Prostate gland (tissue), 2 donors: ENCODE results near the gene BRSK2. TPM values are rescaled to one million over a fixed set of nuclear protein-coding genes. Genes with fewer than 3 reads are reported as not detected.
"Not testable (repeated sequence)": the region's sequence is repeated elsewhere in the genome, so short reads cannot be mapped to it uniquely, and the experiment has no call there.

Experiments used
- DNase-seq: peaks from one replicate; pipeline ENCODE4 v3.0.0-alpha.2; 2019; ENCODE audit warnings: low spot score
- H3K27ac ChIP-seq, 2 donors: fragments of 200-600 bp; sonication (generic); 2 replicates each; pipeline ENCODE4 v1.5.1; 2017 to 2019
- H3K27me3 ChIP-seq: fragments of 200-600 bp; sonication (generic); replicated peaks from 2 replicates; pipeline ENCODE4 v1.5.1; 2019; ENCODE audit not compliant: insufficient read depth
- H3K36me3 ChIP-seq, 2 donors: fragments of 200-600 bp; sonication (generic); 1 replicate in 1 of 2; 2 replicates in 1 of 2; pipeline versions ENCODE4 v1.5.1 to v1.8.1; 2017 to 2019
- H3K4me1 ChIP-seq: fragments of 200-600 bp; sonication (generic); replicated peaks from 2 replicates; pipeline ENCODE4 v1.5.1; 2019
- H3K4me3 ChIP-seq, 2 donors: fragments of 200-600 bp; sonication (generic); 2 replicates each; pipeline ENCODE4 v1.5.1; 2017 to 2019
- H3K9me3 ChIP-seq: fragments of 200-600 bp; sonication (generic); 2 replicates; pipeline ENCODE4 v1.5.1; 2017
- CTCF ChIP-seq, 4 experiments: fragments of 200-600 bp in 2 of 4; fragments of 450-650 bp in 2 of 4; sonication (generic) in 2 of 4; IDR thresholded peaks; 1 replicate in 3 of 4; 2 replicates in 1 of 4; pipeline ENCODE4 v1.5.1; 2016 to 2019; ENCODE audit warnings: antibody characterized with exemption in 4 of 4, mild to moderate bottlenecking in 2 of 4, moderate library complexity in 2 of 4
- POLR2A ChIP-seq: fragments of 450-650 bp; IDR thresholded peaks from one replicate; pipeline ENCODE4 v1.6.1; 2016; ENCODE audit warnings: antibody characterized with exemption, mild to moderate bottlenecking
- POLR2AphosphoS5 ChIP-seq: sonication (generic); formaldehyde crosslinking; IDR thresholded peaks from one replicate; pipeline ENCODE4 v1.6.1; 2017; ENCODE audit warnings: antibody characterized with exemption
- WGBS: methylation state at CpG from one replicate; pipeline ENCODE4 v1.1.5; 2018; 5-methylcytosine and 5-hydroxymethylcytosine counted together
- intact Hi-C: fragments of 100-400 bp; cut with DNase I; formaldehyde crosslinking; loops from one replicate; pipeline ENCODE4 v1.14.2; 2022
- total RNA-seq, 2 donors: library from RNA; depleted of rRNA; stranded (reverse); fragments of >200 nt; gene quantifications; one replicate each; pipeline ENCODE4 v1.1.0, GENCODE V29; 2016

BRSK2 gene
- total RNA-seq, 2 donors from 2014 or later: 0.96 to 29.7 TPM

GRCh38 chr11:1507381-1508140 lies 117.8 kb downstream of the BRSK2 start:
- 71% methylated on average over 21 of the region's 21 CpGs for WGBS
- TF ChIP-seq CTCF (IDR thresholded peaks at IDR 0.05): no peak
- no peak for TF ChIP-seq POLR2AphosphoS5
- no peak for TF ChIP-seq POLR2A
- no peak overlapping the region for H3K4me3 ChIP-seq
- peaks cover 22% of the 10 kb centered on the region for H3K4me1 ChIP-seq
- H3K36me3 ChIP-seq: no peaks in the 10 kb centered on the region
- H3K9me3 ChIP-seq: no peaks in the 10 kb centered on the region
- no peaks in the 10 kb centered on the region for H3K27me3 ChIP-seq
- DNase-seq: no peak
- intact Hi-C loops: no loop called here
- no peak overlapping the region for H3K27ac ChIP-seq

GRCh38 chr11:1508491-1508891 lies 118.8 kb downstream of the BRSK2 start:
- Histone ChIP-seq H3K9me3 (no peaks in the 10 kb centered on the region), H3K4me1 (peaks cover 18% of the 10 kb centered on the region), H3K27me3 (no peaks in the 10 kb centered on the region), H3K27ac (no peak overlapping the region), H3K4me3 (no peak overlapping the region), H3K36me3 (no peaks in the 10 kb centered on the region)
- no peak for DNase-seq
- intact Hi-C loops: no loop called here
- no peak for TF ChIP-seq POLR2AphosphoS5
- no peak for TF ChIP-seq POLR2A
- TF ChIP-seq CTCF (IDR thresholded peaks at IDR 0.05): no peak
- 83% methylated on average over 14 of the region's 15 CpGs for WGBS

- peak overlapping the region in 1 of 2 donors; percentile 11 for H3K27ac ChIP-seq
- H3K36me3 ChIP-seq: no peaks in the 10 kb centered on the region
- WGBS: 84% methylated on average over 10 of the region's 10 CpGs
- H3K4me1 ChIP-seq: peaks cover 16% of the 10 kb centered on the region
- intact Hi-C loops: no loop called here
- no peaks in the 10 kb centered on the region for H3K9me3 ChIP-seq
- H3K4me3 ChIP-seq: no peak overlapping the region
- no peak for DNase-seq
- no peaks in the 10 kb centered on the region for H3K27me3 ChIP-seq
- TF ChIP-seq POLR2A: no peak
- TF ChIP-seq POLR2AphosphoS5: no peak
- no peak for TF ChIP-seq CTCF (IDR thresholded peaks at IDR 0.05)
Measured at GRCh38 chr11:1508986-1509385, 119.3 kb downstream of the BRSK2 start.

- H3K27ac ChIP-seq: peak overlapping the region in 1 of 2 donors; percentile 11
- 77% methylated on average over 14 of the region's 20 CpGs for WGBS
- H3K36me3 ChIP-seq: no peaks in the 10 kb centered on the region
- DNase-seq: no peak
- H3K4me3 ChIP-seq: no peak overlapping the region
- intact Hi-C loops: no loop called here
- H3K4me1 ChIP-seq: peaks cover 16% of the 10 kb centered on the region
- no peaks in the 10 kb centered on the region for H3K27me3 ChIP-seq
- TF ChIP-seq CTCF (IDR thresholded peaks at IDR 0.05): no peak
- no peak for TF ChIP-seq POLR2AphosphoS5
- TF ChIP-seq POLR2A: no peak
- no peaks in the 10 kb centered on the region for H3K9me3 ChIP-seq
Measured at GRCh38 chr11:1509626-1510255, 120.0 kb downstream of the BRSK2 start.

GRCh38 chr11:1510351-1510750 lies 120.6 kb downstream of the BRSK2 start:
- H3K27ac ChIP-seq, H3K36me3 ChIP-seq, DNase-seq, H3K27me3 ChIP-seq, H3K4me3 ChIP-seq, H3K9me3 ChIP-seq, intact Hi-C loops: not testable (repeated sequence)
- WGBS: 80% methylated on average over 4 of the region's 18 CpGs
- peaks cover 22% of the 10 kb centered on the region for H3K4me1 ChIP-seq
